Peyer's patch (tissue), 4 donors: ENCODE measurements around the gene NFATC3. TPM values are rescaled to one million over a fixed set of nuclear protein-coding genes. Genes with fewer than 3 reads are reported as not detected.

Source experiments
- DNase-seq, 3 donors: peaks; one replicate each; pipeline ENCODE4 v3.0.0-alpha.2; 2017 to 2019
- H3K27ac ChIP-seq, 4 donors: fragments of 200-600 bp; sonication (generic); one replicate each; pipeline ENCODE4 v1.5.1; 2016 to 2019
- H3K27me3 ChIP-seq, 2 donors: fragments of 200-600 bp; sonication (generic); one replicate each; pipeline ENCODE4 v1.5.1; 2019
- H3K36me3 ChIP-seq, 3 donors: fragments of 200-600 bp; sonication (generic); one replicate each; pipeline ENCODE4 v1.5.1; 2016 to 2019
- H3K4me1 ChIP-seq, 4 donors: fragments of 200-600 bp; sonication (generic); one replicate each; pipeline ENCODE4 v1.5.1; 2016 to 2019
- H3K4me3 ChIP-seq, 4 donors: fragments of 200-600 bp; sonication (generic); 1 replicate in 3 of 4; 2 replicates in 1 of 4; pipeline ENCODE4 v1.5.1; 2016 to 2019; ENCODE audit warnings: mild to moderate bottlenecking in 1 of 4
- H3K9me3 ChIP-seq, 4 donors: fragments of 200-600 bp; sonication (generic); one replicate each; pipeline ENCODE4 v1.5.1; 2016 to 2019; ENCODE audit warnings: mild to moderate bottlenecking in 1 of 4
- CTCF ChIP-seq, 6 experiments: fragments of 450-650 bp in 4 of 6; fragments of 200-600 bp in 2 of 6; sonication (generic) in 1 of 6; IDR thresholded peaks; one replicate each; pipeline ENCODE4 v1.5.1; 2017 to 2019; ENCODE audit warnings: antibody characterized with exemption in 6 of 6, mild to moderate bottlenecking in 3 of 6, moderate library complexity in 1 of 6
- POLR2A ChIP-seq, 2 donors: fragments of 450-650 bp; IDR thresholded peaks; one replicate each; pipeline ENCODE4 v1.5.1; 2017; ENCODE audit warnings: antibody characterized with exemption in 2 of 2, mild to moderate bottlenecking in 2 of 2, moderate library complexity in 2 of 2
- total RNA-seq, 4 donors: library from RNA; depleted of rRNA; stranded (reverse); fragments of >200 nt; gene quantifications; one replicate each; pipeline ENCODE4 v1.1.0, GENCODE V29; 2016

Gene NFATC3
- total RNA-seq, 4 donors from 2014 or later = 40.5 to 72.0 (median 61.0) TPM

- H3K4me1 ChIP-seq = peaks cover 0 to 54% (median 7%) of the 10 kb centered on the region in 4 donors
- H3K9me3 ChIP-seq = no peaks in the 10 kb centered on the region
Measured at GRCh38 chr16:68093816-68094613, 8.8 kb downstream of the NFATC3 start.

GRCh38 chr16:68094614-68094934, 9.4 kb downstream of the NFATC3 start:
- Histone ChIP-seq H3K27me3 (no peaks in the 10 kb centered on the region), H3K4me3 (no peak overlapping the region), H3K27ac (no peak overlapping the region), H3K4me1 (peaks cover 0 to 54% (median 7%) of the 10 kb centered on the region in 4 donors), H3K9me3 (no peaks in the 10 kb centered on the region), H3K36me3 (no peaks in the 10 kb centered on the region)
- DNase-seq = no peak
- TF ChIP-seq POLR2A (IDR thresholded peaks at IDR 0.05) (no peak), CTCF (IDR thresholded peaks at IDR 0.05) (no peak)

More at GRCh38 chr16:68093816-68094613, 8.8 kb downstream of the NFATC3 start:
- Histone ChIP-seq H3K27me3 (no peaks in the 10 kb centered on the region), H3K27ac (no peak overlapping the region), H3K4me3 (no peak overlapping the region), H3K36me3 (no peaks in the 10 kb centered on the region)
- no peak for DNase-seq
- TF ChIP-seq POLR2A (IDR thresholded peaks at IDR 0.05) = no peak
- peak; percentile 22 to 44 (median 36) for TF ChIP-seq CTCF (IDR thresholded peaks at IDR 0.05)

- Histone ChIP-seq H3K4me3 (no peak overlapping the region), H3K9me3 (no peaks in the 10 kb centered on the region), H3K27ac (peak overlapping the region in 2 of 4 donors; percentile 55 to 60), H3K27me3 (no peaks in the 10 kb centered on the region), H3K36me3 (no peaks in the 10 kb centered on the region), H3K4me1 (peaks cover 0 to 46% (median 3%) of the 10 kb centered on the region in 4 donors)
- TF ChIP-seq POLR2A (IDR thresholded peaks at IDR 0.05) (no peak), CTCF (IDR thresholded peaks at IDR 0.05) (peak in 1 of 6 experiments; percentile 7)
- DNase-seq = no peak
Measured at GRCh38 chr16:68096491-68096890, 11.3 kb downstream of the NFATC3 start.

- TF ChIP-seq CTCF (IDR thresholded peaks at IDR 0.05) = no peak
- no peak for TF ChIP-seq POLR2A (IDR thresholded peaks at IDR 0.05)
- Histone ChIP-seq H3K27me3 (no peaks in the 10 kb centered on the region), H3K36me3 (no peaks in the 10 kb centered on the region), H3K27ac (peak overlapping the region in 2 of 4 donors; percentile 55 to 66), H3K4me3 (peak overlapping the region in 1 of 4 donors; percentile 8), H3K4me1 (peaks cover 0 to 40% (median 3%) of the 10 kb centered on the region in 4 donors), H3K9me3 (no peaks in the 10 kb centered on the region)
- DNase-seq = no peak
Measured at GRCh38 chr16:68097088-68097487, 11.9 kb downstream of the NFATC3 start.

GRCh38 chr16:68097895-68098294, 12.7 kb downstream of the NFATC3 start:
- H3K4me3 ChIP-seq = peak overlapping the region in 1 of 4 donors; percentile 8
- H3K9me3 ChIP-seq = no peaks in the 10 kb centered on the region
- peaks cover 0 to 36% (median 3%) of the 10 kb centered on the region in 4 donors for H3K4me1 ChIP-seq
- no peaks in the 10 kb centered on the region for H3K27me3 ChIP-seq
- TF ChIP-seq POLR2A (IDR thresholded peaks at IDR 0.05) = no peak
- TF ChIP-seq CTCF (IDR thresholded peaks at IDR 0.05) = no peak
- DNase-seq = no peak
- H3K36me3 ChIP-seq = no peaks in the 10 kb centered on the region
- peak overlapping the region in 1 of 4 donors; percentile 66 for H3K27ac ChIP-seq
